Measurements from ENCODE around the gene EMC10.

DNA sequence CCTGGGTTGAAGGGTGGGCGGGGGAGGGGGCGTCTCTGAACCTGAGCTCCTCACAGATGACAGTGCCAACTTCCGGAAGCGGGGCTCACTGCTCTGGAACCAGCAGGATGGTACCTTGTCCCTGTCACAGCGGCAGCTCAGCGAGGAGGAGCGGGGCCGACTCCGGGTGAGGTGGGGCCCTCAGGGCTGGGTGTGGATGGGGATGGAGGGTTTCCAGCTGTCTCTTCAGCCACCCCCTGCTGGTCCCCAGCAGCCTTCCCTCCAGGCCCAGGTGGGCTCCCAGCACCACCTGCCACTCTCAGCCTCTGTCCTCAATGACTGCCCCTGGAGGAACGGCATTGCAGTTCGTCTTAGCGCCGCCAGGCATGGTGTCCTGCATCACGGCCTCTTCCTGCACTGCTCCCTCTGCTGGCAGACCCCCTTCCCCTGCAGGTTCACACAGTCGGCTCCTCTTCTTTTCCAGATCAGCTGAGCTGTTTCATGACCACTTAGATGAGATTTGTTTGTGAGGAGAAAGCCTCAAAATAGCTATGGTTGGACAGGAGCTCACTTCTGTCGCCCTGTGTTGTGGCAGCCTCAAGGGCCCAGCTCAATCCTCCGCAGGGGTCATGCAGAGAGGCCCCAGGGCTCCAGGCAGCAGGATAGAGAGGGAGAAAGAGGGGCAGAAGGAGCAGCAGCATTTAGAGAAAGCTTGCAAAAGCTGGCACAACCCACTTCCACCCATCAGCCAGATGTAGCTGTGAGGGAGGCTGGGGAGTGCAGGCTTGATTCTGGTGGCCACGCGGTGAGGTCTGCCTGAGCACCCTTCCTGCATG is 2.8 kb downstream of the EMC10 start:
- TF ChIP-seq YY1 (IDR thresholded peaks at IDR 0.05; ENCODE audit: insufficient read depth, insufficient read length), result no peak
- TF ChIP-seq SUZ12 (IDR thresholded peaks at IDR 0.05; ENCODE audit: extremely low read depth, insufficient read depth, insufficient read length), result no peak
- no peak for TF ChIP-seq ZNF274 (IDR thresholded peaks at IDR 0.05; ENCODE audit: low read depth, low read length)
